HCT116 (cell line): Measurements from ENCODE around the gene TSPAN5. TPM values are rescaled to one million over a fixed set of nuclear protein-coding genes. Genes with fewer than 3 reads are reported as not detected.

Experiments
- ATAC-seq: fragments of 200-7000 bp; cut with Tn5 transposase; 2 replicates; pipeline ENCODE4 v1.9.1; 2020; ENCODE audit warnings: mild to moderate bottlenecking, moderate library complexity
- BruUV-seq: library from RNA; stranded (reverse); fragments of 400-500 nt; replicated peaks from 2 replicates; lab custom pipeline; 2021; lab: Mats Ljungman, UMichigan
- CTCF ChIA-PET: fragments of 300-600 bp; sonication (Branson Sonifier 250); formaldehyde crosslinking; loops from one replicate; lab custom pipeline; 2021; ENCODE audit warnings: antibody characterized with exemption; lab: Charles Lee
- POLR2A ChIA-PET: fragments of 300-600, 350-600 bp; sonication (Branson Sonifier 250); formaldehyde crosslinking; loops from one replicate; lab custom pipeline; 2021; ENCODE audit warnings: antibody characterized with exemption; lab: Charles Lee
- RAD21 ChIA-PET, 2 experiments: fragments of 300-600 bp; sonication (Branson Sonifier 250); formaldehyde crosslinking; loops; one replicate each; lab custom pipeline; 2023; ENCODE audit warnings: low total read pairs in 2 of 2; ENCODE audit not compliant: uncharacterized antibody in 2 of 2, unreplicated experiment in 2 of 2, low non-redundant PET in 1 of 2; lab: Charles Lee
- DNase-seq: peaks from one replicate; pipeline ENCODE4 v3.0.0-alpha.2; 2010; ENCODE audit warnings: low read depth, low spot score
- H2AFZ ChIP-seq: fragments of 200-600 bp; shearing (Covaris generic), sonication (generic); 2 replicates; pipeline ENCODE4 v1.6.1; 2017; ENCODE audit warnings: low read depth, mixed run types, mixed read lengths, antibody characterized with exemption, low read length; ENCODE audit not compliant: poor library complexity, severe bottlenecking
- H3K27ac ChIP-seq: 2 replicates; pipeline ENCODE4 v1.5.1; 2012; ENCODE audit warnings: low read depth, low read length
- H3K27me3 ChIP-seq: fragments of 200-600 bp; sonication (generic); 2 replicates; pipeline ENCODE4 v1.6.1; 2016; ENCODE audit warnings: mixed run types, low read length, mixed read lengths; ENCODE audit not compliant: insufficient read depth
- H3K36me3 ChIP-seq, 2 experiments: fragments of 200-500 bp in 1 of 2; fragments of 200-600 bp in 1 of 2; sonication (Bioruptor generic) in 1 of 2; sonication (generic) in 1 of 2; 2 replicates each; pipeline versions ENCODE4 v1.5.1 to v1.6.1; 2014 to 2016; ENCODE audit warnings: low read length in 2 of 2, inconsistent platforms in 1 of 2, mixed read lengths in 1 of 2, mixed run types in 1 of 2; ENCODE audit not compliant: insufficient read depth in 2 of 2, control insufficient read depth in 1 of 2
- H3K4me1 ChIP-seq, 2 experiments: fragments of 200-600 bp in 1 of 2; sonication (generic) in 1 of 2; 2 replicates each; pipeline versions ENCODE4 v1.5.1 to v1.6.1; 2012 to 2017; ENCODE audit warnings: low read length in 2 of 2, inconsistent platforms in 1 of 2, mild to moderate bottlenecking in 1 of 2, mixed read lengths in 1 of 2, mixed run types in 1 of 2, moderate library complexity in 1 of 2; ENCODE audit not compliant: insufficient read depth in 2 of 2, control insufficient read depth in 1 of 2
- H3K4me2 ChIP-seq: fragments of 200-600 bp; sonication (generic); 2 replicates; pipeline ENCODE4 v1.6.1; 2017; ENCODE audit warnings: mixed run types, low read length, mixed read lengths
- H3K4me3 ChIP-seq, 2 experiments: fragments of 200-600 bp in 1 of 2; sonication (generic) in 1 of 2; replicated peaks in 1 of 2; 2 replicates each; pipeline ENCODE4 v1.5.1; 2011 to 2016; ENCODE audit warnings: low read length in 2 of 2, control low read depth in 1 of 2, low read depth in 1 of 2, mild to moderate bottlenecking in 1 of 2, mixed read lengths in 1 of 2, mixed run types in 1 of 2
- H3K79me2 ChIP-seq: fragments of 200-600 bp; sonication (generic); 2 replicates; pipeline ENCODE4 v1.6.1; 2017; ENCODE audit warnings: mild to moderate bottlenecking, mixed run types, low read length, moderate library complexity, mixed read lengths; ENCODE audit not compliant: insufficient read depth
- H3K9ac ChIP-seq: fragments of 200-600 bp; sonication (generic); 2 replicates; pipeline ENCODE4 v1.6.1; 2016; ENCODE audit warnings: low read length, mixed read lengths
- H3K9me2 ChIP-seq: fragments of 200-600 bp; sonication (generic), shearing (Covaris generic); 2 replicates; pipeline ENCODE4 v1.6.1; 2017; ENCODE audit warnings: mixed run types, mild to moderate bottlenecking, moderate library complexity; ENCODE audit not compliant: insufficient read depth
- H3K9me3 ChIP-seq, 2 experiments: fragments of 200-500 bp in 1 of 2; fragments of 200-600 bp in 1 of 2; sonication (Bioruptor generic) in 1 of 2; sonication (generic) in 1 of 2; 2 replicates each; pipeline ENCODE4 v1.6.1; 2014 to 2017; ENCODE audit warnings: low read length in 2 of 2, mixed read lengths in 2 of 2, inconsistent platforms in 1 of 2, low read depth in 1 of 2, mild to moderate bottlenecking in 1 of 2, mixed run types in 1 of 2, moderate library complexity in 1 of 2; ENCODE audit not compliant: control insufficient read depth in 1 of 2, insufficient read depth in 1 of 2
- H4K20me1 ChIP-seq: fragments of 200-600 bp; sonication (generic), shearing (Covaris generic); 2 replicates; pipeline ENCODE4 v1.6.1; 2017; ENCODE audit warnings: mixed run types, mild to moderate bottlenecking, moderate library complexity; ENCODE audit not compliant: insufficient read depth
- CEBPB ChIP-seq: IDR thresholded peaks from 2 replicates; pipeline ENCODE4 v1.6.1; 2012; ENCODE audit warnings: low read depth
- EGR1 ChIP-seq: IDR thresholded peaks from 2 replicates; pipeline ENCODE4 v1.6.1; 2012; ENCODE audit warnings: low read depth
- ELF1 ChIP-seq: IDR thresholded peaks from 2 replicates; pipeline ENCODE4 v1.6.1; 2012; ENCODE audit warnings: low read depth, borderline replicate concordance
- EZH2 ChIP-seq: fragments of 200-600 bp; sonication (generic); IDR thresholded peaks from 2 replicates; pipeline ENCODE4 v1.6.1; 2017; ENCODE audit warnings: antibody characterized with exemption, mixed run types
- EZH2phosphoT487 ChIP-seq: fragments of 200-600 bp; IDR thresholded peaks from 2 replicates; pipeline ENCODE4 v1.6.1; 2018; ENCODE audit warnings: antibody characterized with exemption, borderline replicate concordance
- FOSL1 ChIP-seq: IDR thresholded peaks from 2 replicates; pipeline ENCODE4 v1.6.1; 2012; ENCODE audit warnings: low read depth
- POLR2AphosphoS5 ChIP-seq: IDR thresholded peaks from 2 replicates; pipeline ENCODE4 v1.6.1; 2011; ENCODE audit warnings: mild to moderate bottlenecking, low read depth, low read length, moderate library complexity
- RAD21 ChIP-seq: IDR thresholded peaks from 2 replicates; pipeline ENCODE4 v1.6.1; 2012; ENCODE audit warnings: low read depth, mild to moderate bottlenecking
- REST ChIP-seq: IDR thresholded peaks from 2 replicates; pipeline ENCODE4 v1.6.1; 2012; ENCODE audit warnings: low read depth
- SP1 ChIP-seq: IDR thresholded peaks from 2 replicates; pipeline ENCODE4 v1.6.1; 2012; ENCODE audit warnings: low read depth
- YY1 ChIP-seq: IDR thresholded peaks from 2 replicates; pipeline ENCODE4 v1.6.1; 2011; ENCODE audit warnings: low read length, low read depth, moderate library complexity, mild to moderate bottlenecking; ENCODE audit not compliant: insufficient replicate concordance; ENCODE audit errors: extremely low read depth
- ZBTB33 ChIP-seq: IDR thresholded peaks from 2 replicates; pipeline ENCODE4 v1.6.1; 2011; ENCODE audit warnings: mild to moderate bottlenecking, low read length, moderate library complexity; ENCODE audit not compliant: insufficient replicate concordance; ENCODE audit errors: extremely low read depth
- ZFX ChIP-seq: fragments of 450-650 bp; IDR thresholded peaks from 2 replicates; pipeline ENCODE4 v1.6.1; 2017
- ZNF274 ChIP-seq: fragments of 200-500 bp; sonication (Bioruptor generic); IDR thresholded peaks from 2 replicates; pipeline ENCODE4 v1.6.1; 2014; ENCODE audit warnings: mild to moderate bottlenecking, low read depth, low read length, inconsistent platforms
- intact Hi-C: fragments of 100-400 bp; cut with micrococcal nuclease; formaldehyde crosslinking; loops from 2 replicates; pipeline ENCODE4 v1.10.0; 2022
- total RNA-seq: library from RNA; stranded (reverse); gene quantifications from one replicate; pipeline ENCODE4 v1.2.1, GENCODE V29; 2021; ENCODE audit not compliant: unreplicated experiment
- TF ChIP-seq, protein P1 (sequence below): IDR thresholded peaks from 2 replicates; pipeline ENCODE4 v1.6.1; 2012

The TSPAN5 gene
- total RNA-seq, 1 experiment from 2014 or later = 56.8 TPM

- Histone ChIP-seq H3K4me1 (peaks cover 0 to 4% of the 10 kb centered on the region in 2 experiments; a peak in 1 of 4 replicates), H3K36me3 (no peaks in the 10 kb centered on the region), H2AFZ (no peak overlapping the region), H3K9ac (no peak overlapping the region), H3K27ac (no peak overlapping the region), H3K79me2 (no peaks in the 10 kb centered on the region), H3K9me2 (no peaks in the 10 kb centered on the region), H3K9me3 (no peaks in the 10 kb centered on the region), H3K4me3 (no peak overlapping the region), H4K20me1 (no peaks in the 10 kb centered on the region), H3K27me3 (no peaks in the 10 kb centered on the region), H3K4me2 (no peak overlapping the region)
- ChIA-PET POLR2A (no interaction called here), RAD21 (no interaction called here), CTCF (no interaction called here)
- DNase-seq (no peak), ATAC-seq (no peak)
- TF ChIP-seq ZFX (no peak), EGR1 (no peak), YY1 (no peak), EZH2 (no peak), RAD21 (no peak), FOSL1 (no peak), SP1 (no peak)
- intact Hi-C loops = no loop called here
- no TSS peak for BruUV-seq
These were observed 22.4 kb upstream of the TSPAN5 start for GRCh38 chr4:98680806-98681205.

DNA sequence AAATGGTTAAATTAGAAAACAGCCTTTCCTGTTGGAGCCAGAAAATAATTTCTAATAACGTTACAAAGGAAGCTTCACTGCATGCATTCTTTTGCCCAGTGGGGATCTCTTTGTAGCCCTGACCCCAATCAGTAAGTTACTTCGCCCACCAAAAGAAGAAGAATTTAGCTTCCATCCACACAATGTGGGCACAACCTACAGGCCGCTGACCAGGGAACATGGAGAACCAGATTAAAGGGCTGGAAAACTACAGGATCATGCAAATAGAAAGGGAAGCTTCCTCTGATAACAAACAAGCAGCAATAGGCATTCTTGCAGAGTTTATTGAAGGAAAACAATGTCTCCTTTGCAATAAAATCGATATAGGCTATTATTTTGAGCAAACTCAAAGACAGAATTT lies 21.3 kb upstream of the TSPAN5 start:
- Histone ChIP-seq H3K9ac (no peak overlapping the region), H3K4me2 (no peak overlapping the region), H3K4me3 (no peak overlapping the region), H3K9me3 (no peaks in the 10 kb centered on the region), H3K36me3 (no peaks in the 10 kb centered on the region), H4K20me1 (no peaks in the 10 kb centered on the region), H3K4me1 (peaks cover 0 to 4% of the 10 kb centered on the region in 2 experiments; a peak in 1 of 4 replicates), H2AFZ (peak overlapping the region; percentile 13), H3K27me3 (no peaks in the 10 kb centered on the region), H3K27ac (no peak overlapping the region), H3K79me2 (no peaks in the 10 kb centered on the region), H3K9me2 (no peaks in the 10 kb centered on the region)
- no TSS peak for BruUV-seq
- ChIA-PET POLR2A (no interaction called here), CTCF (no interaction called here), RAD21 (no interaction called here)
- ATAC-seq = no peak
- no peak for DNase-seq
- intact Hi-C loops = no loop called here
- TF ChIP-seq RAD21 (no peak), CEBPB (no peak), FOSL1 (no peak), ZNF274 (no peak), SP1 (no peak), POLR2AphosphoS5 (no peak), ELF1 (no peak), EGR1 (no peak), ZFX (no peak), ZBTB33 (no peak), YY1 (no peak), REST (no peak), EZH2phosphoT487 (no peak), EZH2 (no peak)
- TF ChIP-seq, protein P1, sequence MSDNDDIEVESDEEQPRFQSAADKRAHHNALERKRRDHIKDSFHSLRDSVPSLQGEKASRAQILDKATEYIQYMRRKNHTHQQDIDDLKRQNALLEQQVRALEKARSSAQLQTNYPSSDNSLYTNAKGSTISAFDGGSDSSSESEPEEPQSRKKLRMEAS = no peak
